22Rv1 (cell line): ENCODE measurements around the gene TRERF1.

Experiments
- ZFX ChIP-seq: fragments of 450-650 bp; IDR thresholded peaks from 2 replicates; pipeline ENCODE4 v1.6.1; 2017; ENCODE audit warnings: antibody characterized with exemption, borderline replicate concordance
- TF ChIP-seq, protein P1 (sequence below): fragments of 450-650 bp; IDR thresholded peaks from 2 replicates; pipeline ENCODE4 v1.5.1; 2017; ENCODE audit warnings: mild to moderate bottlenecking

DNA sequence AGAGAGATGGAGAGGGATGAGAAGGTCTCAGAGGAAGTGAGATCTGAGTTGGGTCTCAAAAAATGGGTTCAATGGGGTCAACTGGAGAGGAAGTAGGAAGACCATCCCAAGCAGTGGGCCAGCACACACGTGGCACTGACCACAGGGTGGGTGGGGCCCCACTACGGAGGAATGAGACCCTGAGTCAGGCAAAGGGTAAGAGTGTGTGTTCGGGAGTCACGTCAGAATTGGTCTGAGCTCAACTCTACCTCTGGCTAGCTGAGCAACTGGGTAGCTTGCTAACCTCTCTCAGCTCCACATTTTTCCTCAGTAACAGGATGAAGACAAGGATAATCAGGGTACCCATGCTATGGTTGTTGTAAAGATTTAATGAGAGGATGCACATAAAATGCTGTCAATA lies 79.0 kb downstream of the TRERF1 start:
- TF ChIP-seq, protein P1, sequence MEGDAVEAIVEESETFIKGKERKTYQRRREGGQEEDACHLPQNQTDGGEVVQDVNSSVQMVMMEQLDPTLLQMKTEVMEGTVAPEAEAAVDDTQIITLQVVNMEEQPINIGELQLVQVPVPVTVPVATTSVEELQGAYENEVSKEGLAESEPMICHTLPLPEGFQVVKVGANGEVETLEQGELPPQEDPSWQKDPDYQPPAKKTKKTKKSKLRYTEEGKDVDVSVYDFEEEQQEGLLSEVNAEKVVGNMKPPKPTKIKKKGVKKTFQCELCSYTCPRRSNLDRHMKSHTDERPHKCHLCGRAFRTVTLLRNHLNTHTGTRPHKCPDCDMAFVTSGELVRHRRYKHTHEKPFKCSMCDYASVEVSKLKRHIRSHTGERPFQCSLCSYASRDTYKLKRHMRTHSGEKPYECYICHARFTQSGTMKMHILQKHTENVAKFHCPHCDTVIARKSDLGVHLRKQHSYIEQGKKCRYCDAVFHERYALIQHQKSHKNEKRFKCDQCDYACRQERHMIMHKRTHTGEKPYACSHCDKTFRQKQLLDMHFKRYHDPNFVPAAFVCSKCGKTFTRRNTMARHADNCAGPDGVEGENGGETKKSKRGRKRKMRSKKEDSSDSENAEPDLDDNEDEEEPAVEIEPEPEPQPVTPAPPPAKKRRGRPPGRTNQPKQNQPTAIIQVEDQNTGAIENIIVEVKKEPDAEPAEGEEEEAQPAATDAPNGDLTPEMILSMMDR, result no peak
- TF ChIP-seq ZFX, result no peak
